Measurements from ENCODE around the gene FOXF2. TPM values are rescaled to one million over a fixed set of nuclear protein-coding genes. Genes with fewer than 3 reads are reported as not detected.
A peak's percentile ranks its signal among the peaks of the same experiment; 100 is the strongest.

Gene FOXF2
- total RNA-seq, 4 donors from 2014 or later: 0.25 to 3.0 (median 0.99) TPM

GRCh38 chr6:1388630-1389368 is 577 bp upstream of the FOXF2 start:
- Histone ChIP-seq H3K4me1 (peaks cover 47% of the 10 kb centered on the region), H3K27me3 (peaks cover 100% of the 10 kb centered on the region), H3K9me3 (no peaks in the 10 kb centered on the region), H3K4me3 (peak overlapping the region; percentile 51), H3K36me3 (no peaks in the 10 kb centered on the region), H3K27ac (no peak overlapping the region)
- peak in 1 of 2 donors; percentile 52 for DNase-seq (ENCODE audit: low spot score in 2 of 2)
- TF ChIP-seq POLR2A (IDR thresholded peaks at IDR 0.05) (no peak), CTCF (IDR thresholded peaks at IDR 0.05) (no peak), EP300 (IDR thresholded peaks at IDR 0.05) (no peak), POLR2AphosphoS5 (IDR thresholded peaks at IDR 0.05) (no peak)
- WGBS: 18% methylated on average over 36 of the region's 36 CpGs

- Histone ChIP-seq H3K9me3 (no peaks in the 10 kb centered on the region), H3K27ac (no peak overlapping the region), H3K4me3 (peak overlapping the region; percentile 51), H3K36me3 (no peaks in the 10 kb centered on the region), H3K27me3 (peaks cover 100% of the 10 kb centered on the region), H3K4me1 (peaks cover 49% of the 10 kb centered on the region)
- peak in 1 of 2 donors; percentile 74 for DNase-seq (ENCODE audit: low spot score in 2 of 2)
- under 1% methylated on average over 35 of the region's 106 CpGs for WGBS
- TF ChIP-seq POLR2A (IDR thresholded peaks at IDR 0.05) (no peak), POLR2AphosphoS5 (IDR thresholded peaks at IDR 0.05) (no peak), EP300 (IDR thresholded peaks at IDR 0.05) (no peak), CTCF (IDR thresholded peaks at IDR 0.05) (no peak)
Measured at GRCh38 chr6:1390133-1390945, 963 bp downstream of the FOXF2 start.

GRCh38 chr6:1390946-1391799 is 1.8 kb downstream of the FOXF2 start:
- H3K4me1 ChIP-seq: peaks cover 49% of the 10 kb centered on the region
- peaks cover 100% of the 10 kb centered on the region for H3K27me3 ChIP-seq
- 13% methylated on average over 17 of the region's 30 CpGs for WGBS
- H3K36me3 ChIP-seq: no peaks in the 10 kb centered on the region
- peak overlapping the region; percentile 51 for H3K4me3 ChIP-seq
- H3K9me3 ChIP-seq: no peaks in the 10 kb centered on the region
- no peak for TF ChIP-seq POLR2A (IDR thresholded peaks at IDR 0.05)
- TF ChIP-seq POLR2AphosphoS5 (IDR thresholded peaks at IDR 0.05): no peak
- TF ChIP-seq CTCF (IDR thresholded peaks at IDR 0.05): no peak
- no peak for TF ChIP-seq EP300 (IDR thresholded peaks at IDR 0.05)
- no peak overlapping the region for H3K27ac ChIP-seq
- DNase-seq (ENCODE audit: low spot score in 2 of 2): peak; percentile 64 to 68

- H3K27me3 ChIP-seq: peaks cover 100% of the 10 kb centered on the region
- 69% methylated on average over 11 of the region's 11 CpGs for WGBS
- peaks cover 50% of the 10 kb centered on the region for H3K4me1 ChIP-seq
- peak overlapping the region; percentile 51 for H3K4me3 ChIP-seq
- no peak overlapping the region for H3K27ac ChIP-seq
- H3K36me3 ChIP-seq: no peaks in the 10 kb centered on the region
- H3K9me3 ChIP-seq: no peaks in the 10 kb centered on the region
- TF ChIP-seq POLR2A (IDR thresholded peaks at IDR 0.05): no peak
- no peak for TF ChIP-seq EP300 (IDR thresholded peaks at IDR 0.05)
- no peak for TF ChIP-seq POLR2AphosphoS5 (IDR thresholded peaks at IDR 0.05)
- TF ChIP-seq CTCF (IDR thresholded peaks at IDR 0.05): no peak
- DNase-seq (ENCODE audit: low spot score in 2 of 2): peak in 1 of 2 donors; percentile 60
Measured at GRCh38 chr6:1391800-1392309, 2.5 kb downstream of the FOXF2 start.
